NCI-H345 treated with DMSO at 0.1 percent for 48 hours (cell line): ENCODE data around the gene SQSTM1.

Experiments
- DNase-seq: peaks from one replicate; lab custom pipeline; 2025; ENCODE audit not compliant: unreplicated experiment; lab: John Stamatoyannopoulos, UW

Gene SQSTM1

GRCh38 chr5:179794575-179794974 lies 26.1 kb upstream of the SQSTM1 start:
- DNase-seq = no peak

GRCh38 chr5:179795049-179795862 lies 25.4 kb upstream of the SQSTM1 start:
- peak; percentile 82 for DNase-seq

GRCh38 chr5:179795863-179796833 lies 24.6 kb upstream of the SQSTM1 start:
- DNase-seq = peak; percentile 68

- DNase-seq = no peak
Observed at GRCh38 chr5:179796877-179797608, 23.7 kb upstream of the SQSTM1 start.

GRCh38 chr5:179797741-179798140 lies 23.0 kb upstream of the SQSTM1 start:
- DNase-seq = no peak

GRCh38 chr5:179798144-179798770 lies 22.4 kb upstream of the SQSTM1 start:
- DNase-seq = no peak

GRCh38 chr5:179798771-179799643 lies 21.7 kb upstream of the SQSTM1 start:
- no peak for DNase-seq

GRCh38 chr5:179799644-179799973 lies 21.1 kb upstream of the SQSTM1 start:
- DNase-seq = no peak

GRCh38 chr5:179800071-179800695 lies 20.5 kb upstream of the SQSTM1 start:
- no peak for DNase-seq

GRCh38 chr5:179800696-179801201 lies 20.0 kb upstream of the SQSTM1 start:
- DNase-seq = no peak

- DNase-seq = no peak
Observed at GRCh38 chr5:179801304-179802206, 19.1 kb upstream of the SQSTM1 start.

GRCh38 chr5:179802207-179802883 lies 18.4 kb upstream of the SQSTM1 start:
- no peak for DNase-seq

- DNase-seq = peak; percentile 93
Observed at GRCh38 chr5:179802950-179803562, 17.6 kb upstream of the SQSTM1 start.

GRCh38 chr5:179803651-179804554 lies 16.8 kb upstream of the SQSTM1 start:
- DNase-seq = peak; percentile 72

- no peak for DNase-seq
Observed at GRCh38 chr5:179804555-179804947, 16.2 kb upstream of the SQSTM1 start.

GRCh38 chr5:179805070-179805528 lies 15.6 kb upstream of the SQSTM1 start:
- no peak for DNase-seq
